Measurements from ENCODE around the gene GFM2. TPM values are rescaled to one million over a fixed set of nuclear protein-coding genes. Genes with fewer than 3 reads are reported as not detected.
A peak's percentile ranks its signal among the peaks of the same experiment; 100 is the strongest.
"Not testable (repeated sequence)": the region's sequence is repeated elsewhere in the genome, so short reads cannot be mapped to it uniquely, and the experiment has no call there.

GFM2 gene
- total RNA-seq, result 10 to 100 TPM; 24.2 to 29.2 TPM

- Mint-ChIP-seq H3K4me1 (ENCODE audit: low read depth) (peaks cover 24% of the 10 kb centered on the region), H3K4me3 (peak within 1 kb of the TSS; percentile 100), H3K9me3 (ENCODE audit: insufficient read depth) (no peaks in the 10 kb centered on the region), H3K27me3 (ENCODE audit: low read depth) (no peaks in the 10 kb centered on the region), H3K27ac (peak within 1 kb of the TSS; percentile 99), H3K36me3 (ENCODE audit: low read depth) (peaks cover 51% of the 10 kb centered on the region)
- ChIA-PET CTCF (interaction anchor here (0.6 to 2.6 kb wide), 16 partner anchors 8 to 563 kb away, joined by 3 to 13 read pairs (median 3); partner anchors contain the start of gene ANKRD31), POLR2A (interaction anchor here (0.6 to 1.6 kb wide), 5 partner anchors 10 to 469 kb away, joined by 3 to 5 read pairs (median 3); partner anchors contain the start of genes ANKRD31 and FAM169A)
- DNase-seq (peak; percentile 95), ATAC-seq (peak; percentile 86)
These were observed at the start of gene GFM2, which contains the start of gene NSA2 for GRCh38 chr5:74766849-74767578. Gene GFM2, minus strand, starts transcription at chr5:74767117. Its CDS starts 3,375 bp downstream, at chr5:74763742. Gene NSA2, plus strand, starts transcription at chr5:74767249. Its CDS starts 112 bp downstream, at chr5:74767361.

- Mint-ChIP-seq H3K9me3 (ENCODE audit: insufficient read depth) (no peaks in the 10 kb centered on the region), H3K4me3 (no peak overlapping the region), H3K27me3 (ENCODE audit: low read depth) (no peaks in the 10 kb centered on the region), H3K27ac (no peak overlapping the region), H3K36me3 (ENCODE audit: low read depth) (no peaks in the 10 kb centered on the region), H3K4me1 (ENCODE audit: low read depth) (no peaks in the 10 kb centered on the region)
- no peak for ATAC-seq
- POLR2A ChIA-PET, result interaction anchor here (0.6 kb wide), 1 partner anchor 1054 kb away, joined by 3 read pairs; no protein-coding TSS in a partner anchor
- CTCF ChIA-PET, result no interaction called here
- DNase-seq, result no peak
These were observed 44.0 kb upstream of the GFM2 start for GRCh38 chr5:74810915-74811314.

GRCh38 chr5:74801941-74802340, 35.0 kb upstream of the GFM2 start:
- no peaks in the 10 kb centered on the region for H3K4me1 Mint-ChIP-seq (ENCODE audit: low read depth)
- H3K9me3 Mint-ChIP-seq (ENCODE audit: insufficient read depth), result no peaks in the 10 kb centered on the region
- no peak overlapping the region for H3K27ac Mint-ChIP-seq
- DNase-seq, result no peak
- ChIA-PET POLR2A (no interaction called here), CTCF (no interaction called here)
- no peaks in the 10 kb centered on the region for H3K27me3 Mint-ChIP-seq (ENCODE audit: low read depth)
- peaks cover 2% of the 10 kb centered on the region for H3K36me3 Mint-ChIP-seq (ENCODE audit: low read depth)
- no peak for ATAC-seq
- H3K4me3 Mint-ChIP-seq, result no peak overlapping the region

GRCh38 chr5:74801197-74801596, 34.3 kb upstream of the GFM2 start:
- Mint-ChIP-seq H3K4me1 (ENCODE audit: low read depth) (no peaks in the 10 kb centered on the region), H3K9me3 (ENCODE audit: insufficient read depth) (no peaks in the 10 kb centered on the region), H3K36me3 (ENCODE audit: low read depth) (peaks cover 2% of the 10 kb centered on the region), H3K27ac (no peak overlapping the region), H3K4me3 (no peak overlapping the region), H3K27me3 (ENCODE audit: low read depth) (no peaks in the 10 kb centered on the region)
- ChIA-PET POLR2A (no interaction called here), CTCF (no interaction called here)
- DNase-seq, result no peak
- ATAC-seq, result no peak

- H3K4me1 Mint-ChIP-seq (ENCODE audit: low read depth), result no peaks in the 10 kb centered on the region
- no peaks in the 10 kb centered on the region for H3K9me3 Mint-ChIP-seq (ENCODE audit: insufficient read depth)
- peaks cover 2% of the 10 kb centered on the region for H3K36me3 Mint-ChIP-seq (ENCODE audit: low read depth)
- no peaks in the 10 kb centered on the region for H3K27me3 Mint-ChIP-seq (ENCODE audit: low read depth)
- DNase-seq (no peak), ATAC-seq (no peak)
- ChIA-PET POLR2A (no interaction called here), CTCF (no interaction called here)
- no peak overlapping the region for H3K4me3 Mint-ChIP-seq
- no peak overlapping the region for H3K27ac Mint-ChIP-seq
These were observed 32.3 kb upstream of the GFM2 start for GRCh38 chr5:74798977-74799911.

GRCh38 chr5:74791669-74792068, 24.8 kb upstream of the GFM2 start:
- H3K4me3 Mint-ChIP-seq; ATAC-seq; H3K4me1 Mint-ChIP-seq (ENCODE audit: low read depth); H3K27me3 Mint-ChIP-seq (ENCODE audit: low read depth); H3K9me3 Mint-ChIP-seq (ENCODE audit: insufficient read depth); POLR2A ChIA-PET; H3K27ac Mint-ChIP-seq; DNase-seq; CTCF ChIA-PET: not testable (repeated sequence)
- H3K36me3 Mint-ChIP-seq (ENCODE audit: low read depth), result peaks cover 12% of the 10 kb centered on the region

GRCh38 chr5:74787424-74787823, 20.5 kb upstream of the GFM2 start:
- CTCF ChIA-PET, result no interaction called here
- no peak for DNase-seq
- no peaks in the 10 kb centered on the region for H3K27me3 Mint-ChIP-seq (ENCODE audit: low read depth)
- ATAC-seq, result no peak
- POLR2A ChIA-PET, result interaction anchor here (1.0 kb wide), 1 partner anchor 21 kb away, joined by 3 read pairs; the partner anchor contains the start of gene GFM2
- H3K9me3 Mint-ChIP-seq (ENCODE audit: insufficient read depth), result no peaks in the 10 kb centered on the region
- H3K27ac Mint-ChIP-seq, result no peak overlapping the region
- H3K36me3 Mint-ChIP-seq (ENCODE audit: low read depth), result peaks cover 4% of the 10 kb centered on the region
- H3K4me1 Mint-ChIP-seq (ENCODE audit: low read depth), result no peaks in the 10 kb centered on the region
- H3K4me3 Mint-ChIP-seq, result no peak overlapping the region

GRCh38 chr5:74786851-74787250, 19.9 kb upstream of the GFM2 start:
- DNase-seq (no peak), ATAC-seq (no peak)
- no peaks in the 10 kb centered on the region for H3K4me1 Mint-ChIP-seq (ENCODE audit: low read depth)
- POLR2A ChIA-PET, result interaction anchor here (1.0 kb wide), 1 partner anchor 20 kb away, joined by 3 read pairs; the partner anchor contains the start of gene GFM2
- H3K36me3 Mint-ChIP-seq (ENCODE audit: low read depth), result peaks cover 3% of the 10 kb centered on the region
- no peak overlapping the region for H3K4me3 Mint-ChIP-seq
- no peak overlapping the region for H3K27ac Mint-ChIP-seq
- CTCF ChIA-PET, result no interaction called here
- no peaks in the 10 kb centered on the region for H3K27me3 Mint-ChIP-seq (ENCODE audit: low read depth)
- no peaks in the 10 kb centered on the region for H3K9me3 Mint-ChIP-seq (ENCODE audit: insufficient read depth)

GRCh38 chr5:74778609-74779008, 11.7 kb upstream of the GFM2 start:
- H3K36me3 Mint-ChIP-seq (ENCODE audit: low read depth), result peaks cover 29% of the 10 kb centered on the region
- no peaks in the 10 kb centered on the region for H3K4me1 Mint-ChIP-seq (ENCODE audit: low read depth)
- H3K27me3 Mint-ChIP-seq (ENCODE audit: low read depth), result no peaks in the 10 kb centered on the region
- DNase-seq, result no peak
- H3K4me3 Mint-ChIP-seq, result no peak overlapping the region
- POLR2A ChIA-PET, result no interaction called here
- no peaks in the 10 kb centered on the region for H3K9me3 Mint-ChIP-seq (ENCODE audit: insufficient read depth)
- CTCF ChIA-PET, result interaction anchor here (1.1 kb wide), 1 partner anchor 12 kb away, joined by 3 read pairs; the partner anchor contains the start of genes GFM2 and NSA2
- H3K27ac Mint-ChIP-seq, result no peak overlapping the region
- ATAC-seq, result no peak

GRCh38 chr5:74772359-74772758, 5.4 kb upstream of the GFM2 start:
- CTCF ChIA-PET, result no interaction called here
- ATAC-seq (no peak), DNase-seq (no peak)
- H3K4me1 Mint-ChIP-seq (ENCODE audit: low read depth), result peaks cover 8% of the 10 kb centered on the region
- peaks cover 53% of the 10 kb centered on the region for H3K36me3 Mint-ChIP-seq (ENCODE audit: low read depth)
- no peaks in the 10 kb centered on the region for H3K27me3 Mint-ChIP-seq (ENCODE audit: low read depth)
- H3K9me3 Mint-ChIP-seq (ENCODE audit: insufficient read depth), result no peaks in the 10 kb centered on the region
- POLR2A ChIA-PET, result no interaction called here
- H3K4me3 Mint-ChIP-seq, result no peak overlapping the region
- no peak overlapping the region for H3K27ac Mint-ChIP-seq

- CTCF ChIA-PET, result interaction anchor here (0.6 to 2.6 kb wide), 9 partner anchors 8 to 562 kb away, joined by 3 to 13 read pairs (median 3); no protein-coding TSS in a partner anchor
- Mint-ChIP-seq H3K4me3 (peak overlapping the region; percentile 100), H3K27ac (peak overlapping the region; percentile 99), H3K4me1 (ENCODE audit: low read depth) (peaks cover 24% of the 10 kb centered on the region), H3K9me3 (ENCODE audit: insufficient read depth) (no peaks in the 10 kb centered on the region), H3K27me3 (ENCODE audit: low read depth) (no peaks in the 10 kb centered on the region), H3K36me3 (ENCODE audit: low read depth) (peaks cover 51% of the 10 kb centered on the region)
- POLR2A ChIA-PET, result interaction anchor here (0.9 to 1.6 kb wide), 3 partner anchors 10 to 469 kb away, joined by 3 to 5 read pairs (median 4); partner anchors contain the start of genes ANKRD31 and FAM169A
- peak; percentile 12 for ATAC-seq
- DNase-seq, result peak; percentile 25
These were observed 629 bp upstream of the GFM2 start for GRCh38 chr5:74767579-74767913.
